GM18858 (cell line): ENCODE data around the gene SMIM33.
"Not testable (repeated sequence)": the region's sequence is repeated elsewhere in the genome, so short reads cannot be mapped to it uniquely, and the experiment has no call there.

ENCODE experiments used
- ATAC-seq: cut with Tn5 transposase; IDR thresholded peaks from one replicate; pipeline ENCODE4 v1.9.1; 2021; ENCODE audit not compliant: unreplicated experiment

The SMIM33 gene

DNA sequence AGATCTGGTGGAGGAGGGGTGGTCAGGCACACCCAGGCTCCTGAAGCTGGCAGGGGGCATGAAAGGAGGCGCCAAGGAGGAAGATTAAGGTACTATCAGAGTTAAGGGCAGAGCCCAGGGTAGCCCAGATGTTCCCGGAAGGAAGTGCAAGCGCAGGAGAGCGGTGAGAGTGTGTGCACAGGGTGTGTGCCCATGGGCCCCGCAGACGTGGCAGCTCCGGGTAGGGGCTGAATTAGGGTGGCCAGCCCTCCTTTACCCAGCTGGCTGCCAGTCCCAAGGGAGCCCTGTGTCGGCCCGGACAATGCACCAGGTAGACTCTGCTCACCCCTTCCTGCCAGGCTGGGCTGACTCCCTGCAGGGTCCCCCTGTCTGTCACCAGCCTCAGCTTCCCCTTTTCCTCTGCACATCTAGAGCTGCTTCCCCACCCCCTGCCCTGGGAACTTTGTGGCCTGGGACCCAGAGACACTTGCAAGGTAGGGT is at the start of gene SMIM33:
TSS of gene SMIM33 (plus strand) at position 184 of the 480 bp plus-strand sequence. CDS start at position 302, 118 bp downstream.
- ATAC-seq, result no peak

GRCh38 chr5:139422307-139422893 is 48.4 kb upstream of the SMIM33 start:
- no peak for ATAC-seq

DNA sequence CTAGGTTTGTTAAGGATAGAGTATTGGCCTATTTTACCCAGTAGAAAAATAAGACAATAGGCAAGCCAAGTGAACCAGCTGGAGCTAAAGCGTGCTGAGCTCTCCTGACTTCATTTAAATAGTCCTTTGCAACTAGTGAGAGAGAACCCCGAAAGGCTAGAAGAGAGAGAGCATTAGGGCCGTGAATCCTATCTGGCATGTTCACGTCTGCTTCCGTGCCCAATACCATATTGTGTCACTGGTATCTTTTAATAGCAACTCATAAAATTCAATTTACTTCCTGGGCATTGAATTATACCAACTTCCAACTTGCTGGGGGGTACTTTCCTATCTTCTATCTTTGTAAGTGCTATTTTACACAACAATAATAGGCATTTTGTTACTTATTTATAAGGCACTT is 45.3 kb upstream of the SMIM33 start:
- no peak for ATAC-seq

GRCh38 chr5:139426203-139426885 is 44.5 kb upstream of the SMIM33 start:
- no peak for ATAC-seq

- no peak for ATAC-seq
Measured at GRCh38 chr5:139430015-139430414, 40.8 kb upstream of the SMIM33 start.

DNA sequence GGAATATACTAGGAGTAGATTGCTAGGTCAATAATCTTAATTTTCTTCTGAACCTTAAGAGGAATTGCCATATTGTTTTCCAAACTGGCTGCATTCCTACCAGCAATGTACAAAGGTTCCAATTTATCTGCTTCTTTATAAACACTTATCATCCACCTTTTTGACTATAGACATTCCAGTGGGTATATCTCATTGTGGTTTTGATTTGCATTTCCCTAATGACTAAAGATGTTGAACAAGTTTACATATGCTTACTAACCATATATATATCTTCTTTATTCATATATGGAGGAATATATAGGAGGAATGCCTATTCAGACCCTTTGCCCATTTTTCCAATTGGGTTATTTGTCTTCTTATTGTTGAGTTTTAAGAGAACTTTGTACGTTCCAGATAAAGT is 39.1 kb upstream of the SMIM33 start:
- ATAC-seq, result no peak

GRCh38 chr5:139435676-139436075 is 35.1 kb upstream of the SMIM33 start:
- ATAC-seq, result no peak

DNA sequence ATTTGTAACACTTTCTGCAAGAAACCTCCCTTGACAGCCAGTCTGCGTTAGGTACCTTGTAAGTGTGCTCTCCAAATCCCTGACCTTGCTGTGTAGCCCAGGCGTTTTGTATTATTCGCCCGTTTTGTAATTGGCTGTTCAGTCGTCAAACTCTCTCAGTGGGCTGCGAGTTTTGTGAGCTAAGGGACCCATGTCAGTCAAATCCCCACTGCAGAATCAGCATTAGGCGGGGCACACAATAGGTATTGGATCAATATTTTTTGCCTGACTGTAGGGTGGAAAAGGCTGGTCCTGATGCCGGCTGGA is 32.1 kb upstream of the SMIM33 start:
- no peak for ATAC-seq

DNA sequence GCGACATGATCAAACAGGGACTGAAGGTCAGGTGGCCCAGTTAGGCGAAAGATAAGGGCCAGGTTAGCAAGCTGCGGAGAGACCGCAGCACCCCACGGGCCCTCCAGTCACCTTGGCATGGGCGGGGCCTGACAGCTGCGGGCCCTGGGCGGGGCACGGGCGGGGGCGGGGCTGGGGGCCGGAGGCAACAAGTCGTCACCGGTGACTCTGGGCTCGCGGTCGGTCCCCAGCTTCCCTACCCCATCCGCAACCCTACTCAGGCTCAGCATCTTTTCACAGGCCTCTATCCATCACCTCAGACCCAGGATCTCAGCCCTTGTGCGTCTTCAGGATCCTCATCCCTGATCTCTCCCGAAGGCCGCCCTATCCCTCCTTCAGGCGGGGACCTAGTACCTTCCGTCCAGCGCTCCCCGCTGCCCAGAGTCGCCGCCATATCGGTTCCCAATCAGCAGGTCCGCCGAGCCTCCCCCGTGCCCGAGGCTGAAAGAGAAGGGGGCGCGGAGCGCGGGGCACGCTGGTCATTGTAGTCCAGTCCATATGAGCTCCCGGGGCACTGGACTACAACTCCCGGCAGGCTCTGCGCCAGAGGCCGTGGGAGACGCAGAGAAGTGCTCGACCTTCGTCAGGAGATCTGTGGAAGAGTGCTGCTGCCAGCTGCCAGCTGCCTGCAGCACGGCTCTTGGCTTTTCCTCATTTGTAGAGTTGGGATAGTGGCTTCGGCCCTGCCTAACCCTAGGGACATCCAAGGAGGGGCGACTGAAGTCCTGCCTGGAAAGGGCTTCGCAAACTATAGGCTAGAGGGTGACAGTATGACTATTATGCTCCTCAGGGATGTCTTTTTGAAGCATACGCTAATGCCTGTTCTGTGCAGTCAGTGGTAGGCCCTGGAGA is 31.5 kb upstream of the SMIM33 start, which contains the start of gene DNAJC18:
TSS of gene DNAJC18 (minus strand) at position 513 of the 891 bp plus-strand sequence. CDS start at position 433, 80 bp downstream.
- ATAC-seq, result peak; percentile 77

GRCh38 chr5:139440416-139440815 is 30.4 kb upstream of the SMIM33 start:
- not testable (repeated sequence) for ATAC-seq

GRCh38 chr5:139443831-139444453 is 26.9 kb upstream of the SMIM33 start:
- ATAC-seq, result no peak

- ATAC-seq, result no peak
Measured at GRCh38 chr5:139445325-139446170, 25.3 kb upstream of the SMIM33 start.

- peak; percentile 62 for ATAC-seq
Measured at GRCh38 chr5:139446956-139447779, 23.6 kb upstream of the SMIM33 start.

DNA sequence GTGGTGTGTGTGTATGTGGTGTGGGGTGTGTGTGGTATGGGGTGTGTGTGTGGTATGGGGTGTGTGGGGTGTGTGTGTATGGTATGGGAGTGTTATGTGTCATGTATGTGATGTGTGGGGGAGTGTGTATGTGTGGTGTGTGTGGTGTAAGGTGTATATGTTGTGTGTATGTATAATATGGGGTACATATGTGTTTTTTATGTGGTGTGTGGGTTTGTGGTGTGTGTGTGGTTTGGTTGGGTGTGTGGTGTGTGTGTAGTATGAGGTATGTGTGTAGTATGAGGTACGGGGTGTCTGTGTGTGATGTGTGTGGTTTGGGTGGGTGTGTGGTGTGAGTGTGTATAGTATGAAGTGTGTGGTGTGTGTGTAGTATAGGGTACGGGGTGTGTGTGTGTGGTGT is 19.6 kb upstream of the SMIM33 start:
- ATAC-seq, result no peak

DNA sequence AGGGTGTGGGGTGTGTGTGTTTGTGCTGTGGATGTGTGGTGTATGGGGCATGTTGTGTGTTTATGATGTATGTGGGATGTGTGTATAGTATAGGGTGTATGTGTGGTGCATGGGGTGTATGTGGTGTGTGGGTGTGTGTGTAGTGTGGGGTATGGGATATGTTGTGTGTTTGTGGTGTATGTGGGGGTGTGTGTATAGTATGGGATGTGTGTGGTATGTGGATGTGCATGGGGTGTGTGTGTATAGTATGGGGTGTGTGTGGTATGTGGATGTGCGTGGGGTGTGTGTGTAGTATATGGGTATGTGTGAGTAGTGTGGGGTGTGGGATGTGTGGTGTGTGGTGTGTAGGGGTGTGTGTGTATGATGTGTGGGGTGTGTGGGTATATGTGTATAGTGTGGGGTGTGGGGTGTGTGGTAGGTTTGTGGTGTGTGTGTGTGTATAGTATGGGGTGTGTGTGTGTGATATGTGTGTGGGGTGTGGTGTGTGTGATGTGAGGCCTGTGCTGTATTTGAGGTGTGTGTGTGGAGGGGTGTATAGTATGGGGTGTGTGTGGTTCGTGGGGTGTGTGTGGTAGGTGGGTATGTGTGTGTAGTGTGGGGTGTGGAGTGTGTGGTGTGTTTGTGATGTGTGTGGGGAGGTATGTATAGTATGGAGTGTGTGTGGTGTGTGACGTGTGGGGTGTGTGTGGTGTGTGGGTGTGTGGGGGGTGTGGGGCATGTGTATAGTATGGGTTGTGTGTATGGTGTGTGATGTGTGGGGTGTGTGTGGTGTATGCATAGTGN is 18.7 kb upstream of the SMIM33 start:
- no peak for ATAC-seq

- no peak for ATAC-seq
Measured at GRCh38 chr5:139453683-139454567, 16.9 kb upstream of the SMIM33 start.

- ATAC-seq, result no peak
Measured at GRCh38 chr5:139454568-139455290, 16.1 kb upstream of the SMIM33 start.
